OCI-M2 (cell line): ENCODE data around the gene LEMD1.

ENCODE experiments used
- DNase-seq: peaks from one replicate; lab custom pipeline; 2025; ENCODE audit not compliant: unreplicated experiment; lab: John Stamatoyannopoulos, UW

The LEMD1 gene

DNA sequence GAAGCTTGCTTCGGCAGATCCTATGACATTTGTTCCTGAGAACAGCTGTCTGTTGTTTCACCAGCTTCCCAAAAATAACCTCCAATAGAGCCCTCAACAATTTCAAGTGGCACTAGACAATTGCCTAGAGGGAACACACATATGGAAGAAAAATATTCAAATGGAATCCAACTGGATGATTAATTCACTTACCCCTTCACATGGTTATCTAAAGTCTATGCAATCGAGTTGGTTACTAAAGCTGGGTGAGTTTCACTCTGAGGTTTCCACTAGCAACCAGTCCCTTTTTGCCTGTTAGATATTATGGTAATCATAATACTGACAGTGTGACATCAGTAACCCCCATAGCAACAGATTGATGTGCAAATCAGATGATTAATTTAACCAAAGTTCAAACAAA is at the start of gene LEMD1:
Gene LEMD1, minus strand, starts transcription at position 259 of the 400 bp plus-strand sequence. CDS start 1,520 bp downstream, outside the sequence.
- no peak for DNase-seq

GRCh38 chr1:205470131-205470530 is 48.3 kb upstream of the LEMD1 start:
- DNase-seq = no peak

DNA sequence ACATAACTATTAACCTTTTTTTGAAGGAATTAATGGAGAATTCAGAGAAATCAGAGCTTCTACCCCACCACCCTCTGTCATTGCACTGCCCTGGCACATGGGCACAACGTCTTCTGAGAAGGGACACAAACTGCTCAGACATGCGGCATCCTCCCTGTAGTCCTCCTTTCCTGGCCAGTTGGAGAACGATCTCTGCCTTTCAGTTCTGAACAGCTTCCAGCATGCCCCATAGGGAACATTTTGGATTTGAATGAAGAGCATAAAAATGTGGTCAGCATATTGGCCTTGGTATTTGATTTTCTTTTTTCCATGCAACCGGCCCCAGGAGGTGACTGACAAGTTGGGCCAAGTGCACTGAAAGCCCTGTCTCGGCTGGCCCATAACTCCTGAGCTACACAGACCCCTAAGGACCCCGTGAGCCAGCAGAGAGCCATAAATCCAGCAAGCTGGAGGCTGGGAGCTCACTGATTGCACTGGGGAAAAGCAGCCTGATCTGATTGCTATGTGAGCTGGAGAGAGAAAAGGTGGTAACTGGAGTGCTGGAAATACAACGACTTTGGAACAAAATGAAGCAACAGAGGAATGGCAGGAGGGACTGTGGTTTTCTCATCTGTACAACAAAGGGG is 44.9 kb upstream of the LEMD1 start:
- no peak for DNase-seq

DNA sequence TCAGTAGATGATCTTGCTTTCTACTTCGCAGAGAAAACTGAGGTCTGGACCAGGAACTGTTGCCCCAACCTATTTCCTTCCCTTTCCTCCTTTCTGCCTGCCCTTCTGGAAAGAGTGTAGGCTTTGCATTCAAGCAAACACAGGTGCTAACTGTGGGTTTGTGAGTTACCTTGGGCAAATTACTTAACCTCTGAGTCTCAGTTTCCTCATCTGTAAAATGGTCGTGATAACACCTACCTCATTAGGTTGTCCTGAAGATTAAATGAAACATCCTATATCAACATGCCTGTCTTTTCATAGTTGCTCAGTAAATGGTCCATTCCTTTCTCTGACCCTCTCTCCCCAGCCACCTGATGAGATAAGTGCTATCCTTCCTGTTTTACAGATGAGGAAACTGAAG is 43.5 kb upstream of the LEMD1 start:
- DNase-seq = no peak

GRCh38 chr1:205458777-205459566 is 37.1 kb upstream of the LEMD1 start:
- DNase-seq = no peak

GRCh38 chr1:205456868-205457745 is 35.3 kb upstream of the LEMD1 start:
- no peak for DNase-seq

GRCh38 chr1:205456383-205456867 is 34.6 kb upstream of the LEMD1 start:
- no peak for DNase-seq

- no peak for DNase-seq
Measured at GRCh38 chr1:205455581-205456382, 33.9 kb upstream of the LEMD1 start, which contains the start of gene BLACAT1. Gene BLACAT1 (minus strand): TSS chr1:205456045.

DNA sequence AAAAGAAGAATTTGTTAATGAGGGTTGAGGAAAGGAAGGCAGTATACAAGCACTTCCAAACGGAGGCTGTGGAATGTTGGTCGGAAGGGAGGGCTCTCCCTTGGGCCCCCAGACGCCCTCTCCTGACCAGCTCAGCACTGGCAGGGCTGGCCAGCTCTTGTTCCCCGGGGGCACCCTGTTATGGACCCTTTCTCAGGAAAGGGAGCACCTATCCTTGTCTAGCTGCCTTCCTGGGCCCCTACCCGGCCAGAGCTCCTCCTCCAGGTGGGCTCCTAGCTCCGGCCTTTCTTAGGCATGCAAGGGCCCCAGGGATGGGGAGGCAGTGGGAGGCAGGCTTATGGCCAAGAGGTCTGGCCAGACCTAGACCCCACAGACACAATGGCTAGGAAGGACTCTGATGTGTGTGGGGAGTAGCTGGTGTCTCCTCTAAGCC is 33.1 kb upstream of the LEMD1 start:
- no peak for DNase-seq

DNA sequence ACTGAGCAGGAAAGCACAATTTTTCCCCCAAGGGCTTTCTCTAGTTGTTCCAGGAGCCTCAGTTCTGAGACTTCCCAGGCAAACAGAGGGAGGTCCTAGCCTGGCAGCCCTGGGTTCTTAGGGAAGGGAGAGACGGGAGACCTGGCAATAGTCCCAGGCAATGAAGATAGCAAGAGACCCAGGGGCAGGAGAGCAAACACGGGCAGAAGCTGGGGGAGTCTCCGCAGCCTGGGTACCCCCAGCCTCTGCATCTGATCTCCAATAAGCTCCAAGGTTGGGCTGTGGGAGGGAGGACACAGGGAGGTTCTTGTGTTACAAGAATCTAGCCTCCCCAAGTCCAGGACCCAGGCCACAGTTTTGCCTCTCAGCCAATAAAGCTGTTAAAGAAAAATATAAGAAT is 31.6 kb upstream of the LEMD1 start:
- no peak for DNase-seq

- DNase-seq = no peak
Measured at GRCh38 chr1:205452933-205453332, 31.1 kb upstream of the LEMD1 start.

- DNase-seq = no peak
Measured at GRCh38 chr1:205452364-205452763, 30.5 kb upstream of the LEMD1 start.

GRCh38 chr1:205451759-205452164 is 29.9 kb upstream of the LEMD1 start:
- DNase-seq = no peak

- DNase-seq = no peak
Measured at GRCh38 chr1:205451202-205451601, 29.3 kb upstream of the LEMD1 start.

GRCh38 chr1:205450448-205450847 is 28.6 kb upstream of the LEMD1 start:
- DNase-seq = no peak

- no peak for DNase-seq
Measured at GRCh38 chr1:205449750-205450443, 28.0 kb upstream of the LEMD1 start.

DNA sequence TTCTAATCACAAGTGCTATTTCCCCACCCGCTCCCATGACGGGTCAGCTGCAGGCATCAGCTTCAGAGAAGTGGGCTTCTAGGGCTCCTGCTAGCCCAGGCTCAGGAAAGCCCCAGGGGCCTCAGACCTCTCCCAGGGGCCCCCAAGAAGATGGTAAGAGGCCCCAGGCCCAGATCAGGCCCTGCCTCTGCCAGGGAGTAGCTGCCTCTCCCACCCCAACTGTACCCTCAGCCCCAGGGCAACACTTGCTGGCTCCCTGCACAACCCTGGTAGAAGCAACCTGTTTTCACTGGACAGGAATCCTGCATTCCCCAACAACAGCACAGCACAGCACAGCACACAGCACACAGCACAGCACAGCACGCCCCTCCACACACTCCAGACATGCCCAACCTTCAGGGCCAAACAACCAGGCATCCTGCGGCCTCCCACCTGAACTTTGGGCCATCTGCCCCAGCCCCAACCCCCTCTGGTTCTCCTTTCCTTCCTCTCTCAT is 27.4 kb upstream of the LEMD1 start:
- no peak for DNase-seq

- DNase-seq = no peak
Measured at GRCh38 chr1:205448540-205449253, 26.8 kb upstream of the LEMD1 start.
